Vagina (tissue), 2 donors: Measurements from ENCODE around the gene PCBP4. TPM values are rescaled to one million over a fixed set of nuclear protein-coding genes. Genes with fewer than 3 reads are reported as not detected.

Experiments
- DNase-seq, 2 donors: peaks; one replicate each; pipeline ENCODE4 v3.0.0-alpha.2; 2017; ENCODE audit errors: extremely low spot score in 2 of 2
- H3K27ac ChIP-seq: fragments of 200-600 bp; sonication (generic); one replicate; pipeline ENCODE4 v1.5.1; 2019
- H3K27me3 ChIP-seq: fragments of 200-600 bp; sonication (generic); one replicate; pipeline ENCODE4 v1.5.1; 2019
- H3K36me3 ChIP-seq, 2 donors: fragments of 200-600 bp; sonication (generic); one replicate each; pipeline ENCODE4 v1.5.1; 2017 to 2019
- H3K4me1 ChIP-seq: fragments of 200-600 bp; sonication (generic); one replicate; pipeline ENCODE4 v1.5.1; 2019
- H3K4me3 ChIP-seq, 2 donors: fragments of 200-600 bp; sonication (generic); 1 replicate in 1 of 2; 2 replicates in 1 of 2; pipeline ENCODE4 v1.5.1; 2016 to 2019
- H3K9me3 ChIP-seq: fragments of 200-600 bp; sonication (generic); one replicate; pipeline ENCODE4 v1.5.1; 2019
- POLR2A ChIP-seq, 2 donors: fragments of 450-650 bp; IDR thresholded peaks; one replicate each; pipeline ENCODE4 v1.6.1; 2017; ENCODE audit warnings: antibody characterized with exemption in 2 of 2, mild to moderate bottlenecking in 2 of 2, moderate library complexity in 2 of 2
- POLR2AphosphoS5 ChIP-seq, 2 donors: sonication (generic); formaldehyde crosslinking; IDR thresholded peaks; one replicate each; pipeline ENCODE4 v1.9.0; 2017; ENCODE audit warnings: antibody characterized with exemption in 2 of 2, mild to moderate bottlenecking in 2 of 2, low read depth in 1 of 2; ENCODE audit not compliant: insufficient read depth in 1 of 2
- intact Hi-C: fragments of 100-400 bp; cut with DNase I; formaldehyde crosslinking; loops from one replicate; pipeline ENCODE4 v1.15.1; 2023
- total RNA-seq: library from RNA; depleted of rRNA; stranded (reverse); fragments of >200 nt; gene quantifications from one replicate; pipeline ENCODE4 v1.2.3, GENCODE V29; 2016
- TF ChIP-seq, protein P1 (sequence below), 3 experiments: fragments of 450-650 bp in 2 of 3; fragments of 200-600 bp in 1 of 3; sonication (generic) in 1 of 3; IDR thresholded peaks; one replicate each; pipeline ENCODE4 v1.5.1; 2017 to 2019; ENCODE audit warnings: antibody characterized with exemption in 3 of 3, mild to moderate bottlenecking in 2 of 3, moderate library complexity in 2 of 3

The PCBP4 gene
- total RNA-seq, 1 donor from 2014 or later: 36.6 TPM

DNA sequence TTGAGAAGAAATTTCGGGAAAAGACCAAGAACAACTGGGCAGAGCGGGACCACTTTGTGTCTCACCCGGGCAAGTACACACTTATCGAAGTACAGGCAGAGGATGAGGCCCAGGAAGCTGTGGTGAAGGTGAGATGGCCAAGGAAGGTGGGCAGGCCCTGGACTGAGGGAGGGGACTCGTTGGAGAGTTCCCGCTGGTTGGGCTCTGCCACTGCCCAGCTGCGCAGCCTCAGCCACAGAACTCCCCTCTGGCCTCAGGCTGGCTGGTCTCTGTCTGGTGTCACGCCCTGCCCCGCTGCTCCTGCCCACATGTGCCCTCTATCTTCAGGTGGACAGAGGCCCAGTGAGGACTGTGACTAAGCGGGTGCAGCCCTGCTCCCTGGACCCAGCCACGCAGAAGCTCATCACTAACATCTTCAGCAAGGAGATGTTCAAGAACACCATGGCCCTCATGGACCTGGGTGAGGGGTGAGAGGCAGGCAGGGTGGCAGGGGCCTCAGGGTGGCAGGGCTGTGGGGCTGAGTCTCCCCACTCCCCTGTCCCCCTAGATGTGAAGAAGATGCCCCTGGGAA lies 22.7 kb downstream of the PCBP4 start:
- Histone ChIP-seq H3K27ac (no peak overlapping the region), H3K4me1 (peaks cover 31% of the 10 kb centered on the region), H3K27me3 (no peaks in the 10 kb centered on the region), H3K9me3 (no peaks in the 10 kb centered on the region), H3K36me3 (no peaks in the 10 kb centered on the region), H3K4me3 (no peak overlapping the region)
- intact Hi-C loops: no loop called here
- TF ChIP-seq, protein P1, sequence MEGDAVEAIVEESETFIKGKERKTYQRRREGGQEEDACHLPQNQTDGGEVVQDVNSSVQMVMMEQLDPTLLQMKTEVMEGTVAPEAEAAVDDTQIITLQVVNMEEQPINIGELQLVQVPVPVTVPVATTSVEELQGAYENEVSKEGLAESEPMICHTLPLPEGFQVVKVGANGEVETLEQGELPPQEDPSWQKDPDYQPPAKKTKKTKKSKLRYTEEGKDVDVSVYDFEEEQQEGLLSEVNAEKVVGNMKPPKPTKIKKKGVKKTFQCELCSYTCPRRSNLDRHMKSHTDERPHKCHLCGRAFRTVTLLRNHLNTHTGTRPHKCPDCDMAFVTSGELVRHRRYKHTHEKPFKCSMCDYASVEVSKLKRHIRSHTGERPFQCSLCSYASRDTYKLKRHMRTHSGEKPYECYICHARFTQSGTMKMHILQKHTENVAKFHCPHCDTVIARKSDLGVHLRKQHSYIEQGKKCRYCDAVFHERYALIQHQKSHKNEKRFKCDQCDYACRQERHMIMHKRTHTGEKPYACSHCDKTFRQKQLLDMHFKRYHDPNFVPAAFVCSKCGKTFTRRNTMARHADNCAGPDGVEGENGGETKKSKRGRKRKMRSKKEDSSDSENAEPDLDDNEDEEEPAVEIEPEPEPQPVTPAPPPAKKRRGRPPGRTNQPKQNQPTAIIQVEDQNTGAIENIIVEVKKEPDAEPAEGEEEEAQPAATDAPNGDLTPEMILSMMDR (IDR thresholded peaks at IDR 0.05): no peak
- TF ChIP-seq POLR2A (IDR thresholded peaks at IDR 0.05) (no peak), POLR2AphosphoS5 (IDR thresholded peaks at IDR 0.05; ENCODE audit: insufficient read depth in 1 of 2, low read depth in 1 of 2) (no peak)
- no peak for DNase-seq

DNA sequence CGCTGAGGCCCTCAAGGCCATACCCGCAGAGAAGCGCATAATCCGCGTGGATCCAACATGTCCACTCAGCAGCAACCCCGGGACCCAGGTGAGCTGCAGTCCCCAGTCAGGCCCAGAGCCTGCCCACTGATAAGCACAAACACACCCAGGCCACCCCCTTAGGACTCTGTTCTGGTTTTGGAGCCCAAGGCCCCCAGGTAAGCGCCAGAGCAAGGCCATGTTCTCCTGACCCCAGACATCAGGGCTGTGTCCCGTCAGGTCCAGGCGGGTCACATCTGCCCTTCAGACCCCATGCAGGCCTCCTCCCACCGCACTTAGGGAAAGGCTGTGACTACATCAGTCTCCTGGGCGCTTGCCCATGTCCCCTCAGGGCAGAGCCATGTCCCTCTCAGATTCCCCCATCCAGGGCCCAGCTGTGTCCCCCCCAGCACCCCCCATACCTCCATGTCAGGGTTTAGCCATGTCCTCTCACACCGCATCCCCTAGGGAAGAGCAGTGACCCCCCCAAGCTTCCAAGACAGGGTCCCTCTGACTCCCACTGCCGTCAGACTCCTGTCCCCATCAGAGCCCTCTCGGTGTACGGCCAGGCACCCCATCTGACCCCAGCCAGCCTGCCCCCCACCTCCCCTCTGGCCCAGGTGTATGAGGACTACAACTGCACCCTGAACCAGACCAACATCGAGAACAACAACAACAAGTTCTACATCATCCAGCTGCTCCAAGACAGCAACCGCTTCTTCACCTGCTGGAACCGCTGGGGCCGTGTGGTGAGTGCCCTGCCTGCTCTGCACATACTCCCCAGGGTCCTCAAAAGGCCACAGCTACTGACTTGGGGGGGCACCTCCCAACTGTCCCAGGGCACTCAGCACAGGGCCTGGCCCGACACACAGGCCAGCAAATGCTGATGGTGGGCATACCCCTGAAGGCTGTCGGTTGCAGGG lies 23.5 kb downstream of the PCBP4 start:
- Histone ChIP-seq H3K4me1 (peaks cover 31% of the 10 kb centered on the region), H3K4me3 (peak overlapping the region in 1 of 2 donors; percentile 38), H3K36me3 (no peaks in the 10 kb centered on the region), H3K9me3 (no peaks in the 10 kb centered on the region), H3K27me3 (no peaks in the 10 kb centered on the region), H3K27ac (peak overlapping the region; percentile 88)
- intact Hi-C loops: no loop called here
- TF ChIP-seq POLR2AphosphoS5 (IDR thresholded peaks at IDR 0.05; ENCODE audit: insufficient read depth in 1 of 2, low read depth in 1 of 2) (no peak), POLR2A (IDR thresholded peaks at IDR 0.05) (no peak)
- TF ChIP-seq, protein P1 (IDR thresholded peaks at IDR 0.05): no peak
- no peak for DNase-seq

DNA sequence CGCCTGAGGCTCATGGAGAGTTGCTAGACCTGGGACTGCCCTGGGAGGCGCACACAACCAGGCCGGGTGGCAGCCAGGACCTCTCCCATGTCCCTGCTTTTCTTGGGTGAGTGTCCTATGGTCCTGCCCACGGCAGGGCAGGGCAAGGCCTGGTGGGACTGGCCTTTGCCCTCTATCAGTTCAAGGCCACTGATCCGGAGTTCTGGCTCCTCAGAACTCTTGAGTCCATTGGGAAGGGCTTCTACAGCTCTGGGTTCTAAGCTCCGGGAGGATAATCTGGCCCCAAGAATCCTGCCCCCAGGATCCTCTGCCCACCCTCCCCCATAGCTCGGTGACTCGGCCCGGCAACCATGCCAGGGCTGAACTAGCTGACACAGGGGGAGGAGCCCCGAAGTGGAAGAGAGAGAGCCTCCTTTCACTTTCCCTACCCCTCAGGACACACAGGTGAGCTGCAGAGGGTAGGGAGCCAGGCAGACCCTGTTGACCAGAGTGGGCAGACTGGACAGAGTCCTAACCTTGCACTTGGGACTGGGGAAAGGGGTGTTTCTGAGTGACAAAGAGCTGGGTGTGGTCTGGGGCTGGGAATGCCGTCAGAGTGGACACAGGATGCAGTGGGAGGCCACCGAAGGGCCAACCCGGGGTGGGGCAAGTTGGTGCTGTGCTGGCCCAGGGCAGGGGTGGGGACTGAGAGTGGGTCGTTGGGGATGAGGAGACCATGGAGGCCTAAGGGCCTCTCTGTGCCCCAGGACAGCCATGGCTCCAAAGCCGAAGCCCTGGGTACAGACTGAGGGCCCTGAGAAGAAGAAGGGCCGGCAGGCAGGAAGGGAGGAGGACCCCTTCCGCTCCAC lies 24.4 kb downstream of the PCBP4 start:
- Histone ChIP-seq H3K9me3 (no peaks in the 10 kb centered on the region), H3K4me3 (peak overlapping the region; percentile 38 to 69), H3K27ac (peak overlapping the region; percentile 88), H3K36me3 (peaks cover 0 to 3% of the 10 kb centered on the region in 2 donors), H3K27me3 (no peaks in the 10 kb centered on the region), H3K4me1 (peaks cover 31% of the 10 kb centered on the region)
- DNase-seq: no peak
- intact Hi-C loops: no loop called here
- TF ChIP-seq POLR2AphosphoS5 (IDR thresholded peaks at IDR 0.05; ENCODE audit: insufficient read depth in 1 of 2, low read depth in 1 of 2) (no peak), POLR2A (IDR thresholded peaks at IDR 0.05) (no peak)
- TF ChIP-seq, protein P1 (IDR thresholded peaks at IDR 0.05): no peak

DNA sequence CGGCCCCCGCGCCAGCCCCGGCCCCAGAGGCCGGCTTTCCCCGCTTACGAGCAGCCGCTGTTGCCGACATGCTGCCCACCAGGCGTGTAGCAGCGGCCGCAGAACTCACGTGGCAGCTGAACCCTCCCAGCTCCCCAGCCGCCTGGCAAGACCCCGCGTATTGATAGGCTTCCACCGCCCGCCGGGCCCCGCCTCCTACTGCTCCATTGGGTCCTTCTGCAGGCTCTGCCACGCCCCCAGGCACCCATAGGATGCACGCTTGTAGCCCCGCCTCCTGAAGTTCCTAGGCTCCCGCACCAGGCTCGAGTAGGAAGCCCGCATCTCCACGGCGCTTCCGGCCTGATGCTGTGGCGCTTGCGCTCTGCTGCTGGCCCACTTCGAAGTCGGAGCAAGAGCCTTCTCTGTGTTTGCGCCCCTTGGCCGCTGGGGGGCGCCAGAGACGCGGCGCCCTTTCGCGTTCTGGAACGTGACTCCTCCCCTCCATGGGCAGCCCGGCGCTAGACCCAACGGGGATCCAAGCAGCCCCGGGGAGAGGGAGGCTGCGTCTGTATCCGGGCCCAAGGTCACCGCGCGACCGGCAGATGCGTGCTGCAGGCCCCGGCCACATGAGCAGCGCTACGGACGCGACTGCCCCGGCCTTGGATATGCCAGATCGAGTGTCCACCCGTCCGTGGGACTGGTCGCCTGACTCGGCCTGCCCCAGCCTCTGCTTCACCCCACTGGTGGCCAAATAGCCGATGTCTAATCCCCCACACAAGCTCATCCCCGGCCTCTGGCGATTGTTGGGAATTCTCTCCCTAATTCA lies 25.3 kb downstream of the PCBP4 start, which contains the start of the genes PARP3 and RRP9:
Gene PARP3 (plus strand): TSS at position 566 of the 805 bp plus-strand sequence. CDS start 993 bp downstream, outside the sequence.
Gene RRP9 (minus strand): TSS at position 107 of the 805 bp plus-strand sequence. CDS start 37 bp downstream, at position 70.
- H3K4me1 ChIP-seq: peaks cover 31% of the 10 kb centered on the region
- H3K27me3 ChIP-seq: no peaks in the 10 kb centered on the region
- peak; percentile 99 to 100 for DNase-seq
- peak within 1 kb of the TSS; percentile 88 for H3K27ac ChIP-seq
- TF ChIP-seq, protein P1 (IDR thresholded peaks at IDR 0.05): peak; percentile 98 to 100 (median 99)
- peak in 1 of 2 donors; percentile 40 for TF ChIP-seq POLR2A (IDR thresholded peaks at IDR 0.05)
- peak; percentile 91 to 98 for TF ChIP-seq POLR2AphosphoS5 (IDR thresholded peaks at IDR 0.05; ENCODE audit: insufficient read depth in 1 of 2, low read depth in 1 of 2)
- H3K36me3 ChIP-seq: peaks cover 0 to 11% of the 10 kb centered on the region in 2 donors
- peak within 1 kb of the TSS; percentile 69 to 76 for H3K4me3 ChIP-seq
- no peaks in the 10 kb centered on the region for H3K9me3 ChIP-seq
- intact Hi-C loops: loop anchor here (2.0 kb wide), 1 partner anchor 33 kb away; the partner anchor contains the start of genes ABHD14A and ABHD14B
